Kidney tubule cell (primary cell): Measurements from ENCODE around the gene BGN.

Experiments
- DNase-seq: peaks from one replicate; pipeline ENCODE4 v3.0.0-alpha.2; 2018; ENCODE audit warnings: low spot score

Gene BGN

DNA sequence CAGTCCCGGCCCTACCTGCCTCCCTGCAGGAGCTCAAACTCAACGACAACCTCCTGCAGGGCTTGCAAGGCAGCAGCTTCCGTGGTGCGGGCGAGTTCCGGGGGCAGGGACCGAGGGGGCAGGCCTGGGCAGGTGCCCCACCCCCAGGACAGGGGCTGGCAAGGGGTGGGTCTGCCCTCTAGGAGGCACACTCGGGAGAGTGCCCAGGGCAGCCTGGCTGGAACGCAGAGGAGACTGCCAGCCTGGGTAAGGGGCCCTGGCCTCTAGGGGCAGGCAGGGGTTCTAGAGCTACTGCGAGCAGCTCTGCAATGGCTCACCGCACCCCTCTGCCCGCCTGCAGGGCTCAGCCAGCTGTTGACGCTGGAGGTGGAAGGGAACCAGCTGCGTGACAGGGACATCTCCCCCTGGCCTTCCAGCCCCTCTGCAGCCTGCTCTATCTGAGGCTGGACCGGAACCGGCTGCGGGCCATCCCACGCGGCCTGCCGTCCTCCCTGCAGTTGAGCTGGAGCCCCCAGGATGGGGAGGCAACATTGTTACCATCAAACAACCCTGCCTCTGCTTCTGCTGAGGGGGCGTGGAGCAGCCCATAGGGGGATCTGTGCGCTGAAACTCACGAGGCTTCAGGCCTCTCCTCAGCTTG lies 12.3 kb upstream of the BGN start:
- no peak for DNase-seq

GRCh38 chrX:153485396-153486080 lies 9.2 kb upstream of the BGN start:
- DNase-seq: no peak

GRCh38 chrX:153486171-153486570 lies 8.6 kb upstream of the BGN start:
- no peak for DNase-seq

DNA sequence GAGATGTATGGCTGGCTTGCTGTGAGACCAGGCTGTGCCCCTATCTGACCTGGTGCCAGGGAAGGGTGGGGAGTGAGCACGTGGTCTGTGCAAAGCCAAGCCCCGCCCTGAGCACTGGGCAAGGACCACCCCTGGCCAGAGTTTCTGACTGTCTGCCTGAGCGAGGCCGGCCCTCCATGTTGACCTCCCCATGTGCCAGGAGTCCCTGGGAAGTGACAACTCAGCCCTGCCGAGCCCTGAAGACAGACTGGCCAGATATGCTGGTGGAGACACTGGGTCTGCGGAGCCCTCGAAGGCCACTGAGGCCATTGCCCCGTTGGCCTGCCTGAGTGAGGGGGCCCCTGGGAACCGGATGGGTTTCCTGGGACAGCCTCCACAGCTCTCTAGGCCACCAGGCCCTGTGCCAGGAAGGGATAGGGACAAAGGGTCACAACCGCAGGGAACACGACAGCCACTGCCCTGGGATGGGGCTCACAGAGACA lies 7.1 kb upstream of the BGN start:
- no peak for DNase-seq

GRCh38 chrX:153488231-153488914 lies 6.4 kb upstream of the BGN start:
- DNase-seq: no peak

- no peak for DNase-seq
Observed at GRCh38 chrX:153490217-153490930, 4.4 kb upstream of the BGN start.

- no peak for DNase-seq
Observed at GRCh38 chrX:153491351-153491914, 3.3 kb upstream of the BGN start.

DNA sequence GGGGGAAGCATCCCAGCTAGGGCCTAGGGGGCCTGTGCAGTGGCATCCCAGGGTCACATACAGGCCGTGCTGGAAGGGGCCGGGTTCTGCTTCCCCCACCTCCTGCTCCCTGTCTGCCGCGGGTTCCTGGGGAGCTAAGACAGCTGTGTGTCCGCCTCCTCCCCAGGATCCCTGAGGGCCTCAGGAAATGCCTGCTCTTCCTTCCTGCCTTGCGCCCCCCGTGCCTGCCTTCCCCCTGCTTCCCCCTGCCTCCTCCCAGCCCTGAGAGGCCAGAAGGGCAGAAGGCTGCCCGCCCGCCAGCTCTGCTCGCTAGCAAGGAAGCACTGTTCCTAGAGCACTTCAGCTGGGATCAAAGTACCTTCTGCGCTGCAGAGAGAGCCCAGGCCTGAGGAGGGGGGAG lies 2.9 kb upstream of the BGN start:
- no peak for DNase-seq

DNA sequence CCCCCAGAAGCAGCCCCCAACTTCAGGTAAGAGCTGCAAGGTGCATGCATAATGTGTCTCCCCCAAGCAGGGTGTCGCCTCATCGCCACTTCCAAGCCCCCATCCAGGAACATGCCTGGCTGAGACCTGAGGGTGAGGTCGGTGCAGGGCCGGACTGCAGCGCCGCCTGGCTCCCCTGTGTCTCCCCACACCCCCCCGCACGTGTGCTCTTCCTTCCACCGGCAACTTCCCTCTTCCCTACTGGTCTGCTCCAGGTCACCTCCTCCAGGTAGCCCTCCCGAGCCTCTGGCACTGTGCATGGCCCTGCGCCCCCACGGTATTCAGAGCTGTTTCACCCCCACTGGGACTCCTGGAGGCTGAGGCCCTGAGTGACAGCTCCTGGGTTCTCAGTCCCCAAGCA lies 2.2 kb upstream of the BGN start:
- no peak for DNase-seq

DNA sequence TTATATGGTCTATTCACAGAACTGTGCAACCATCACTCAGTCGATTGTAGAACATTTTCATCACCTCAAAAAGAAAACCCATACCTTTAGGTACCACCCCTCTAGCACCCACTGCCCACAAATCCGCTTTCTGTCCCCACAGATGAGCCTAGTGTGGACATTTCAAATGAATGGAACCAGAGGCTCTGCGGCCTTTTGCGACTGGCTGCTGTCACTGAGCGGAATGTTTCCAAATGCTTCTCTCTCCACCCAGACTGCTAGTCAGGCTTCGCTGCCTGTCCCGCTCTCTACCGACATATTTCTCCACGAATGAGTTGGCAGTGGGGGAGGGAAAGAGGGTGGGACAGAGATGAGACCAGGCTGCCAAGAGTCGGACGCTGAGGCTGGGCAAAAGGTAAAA lies 1.7 kb upstream of the BGN start:
- no peak for DNase-seq

GRCh38 chrX:153494061-153494460 lies 719 bp upstream of the BGN start:
- DNase-seq: no peak

- DNase-seq: no peak
Observed at GRCh38 chrX:153495362-153495751, 577 bp downstream of the BGN start.

- no peak for DNase-seq
Observed at GRCh38 chrX:153495903-153496589, 1.3 kb downstream of the BGN start.

GRCh38 chrX:153496590-153496959 lies 1.8 kb downstream of the BGN start:
- no peak for DNase-seq

GRCh38 chrX:153498453-153498852 lies 3.7 kb downstream of the BGN start:
- no peak for DNase-seq

- no peak for DNase-seq
Observed at GRCh38 chrX:153499341-153499740, 4.6 kb downstream of the BGN start.

DNA sequence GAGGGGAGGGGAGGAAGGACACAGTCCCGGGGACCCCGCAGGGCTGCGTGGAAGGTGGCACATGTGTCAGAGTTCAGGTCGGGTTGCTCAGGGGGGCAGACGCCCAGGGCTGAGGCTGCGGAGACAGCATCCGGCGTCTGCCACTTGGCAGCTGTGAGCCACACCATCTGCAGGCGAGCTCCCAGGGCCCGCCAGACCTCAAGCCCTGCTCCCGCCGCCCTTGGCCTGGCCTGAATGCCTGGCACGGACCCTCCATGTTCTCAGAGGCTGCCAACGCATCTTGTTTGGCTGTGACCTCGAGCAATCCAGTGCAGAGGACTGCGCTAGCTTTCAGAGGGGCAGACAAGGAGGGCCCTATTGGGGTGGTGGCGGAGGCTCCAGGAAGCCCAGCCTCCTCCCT lies 5.1 kb downstream of the BGN start:
- no peak for DNase-seq

- no peak for DNase-seq
Observed at GRCh38 chrX:153500676-153501280, 6.0 kb downstream of the BGN start.

- no peak for DNase-seq
Observed at GRCh38 chrX:153501530-153501929, 6.8 kb downstream of the BGN start.

DNA sequence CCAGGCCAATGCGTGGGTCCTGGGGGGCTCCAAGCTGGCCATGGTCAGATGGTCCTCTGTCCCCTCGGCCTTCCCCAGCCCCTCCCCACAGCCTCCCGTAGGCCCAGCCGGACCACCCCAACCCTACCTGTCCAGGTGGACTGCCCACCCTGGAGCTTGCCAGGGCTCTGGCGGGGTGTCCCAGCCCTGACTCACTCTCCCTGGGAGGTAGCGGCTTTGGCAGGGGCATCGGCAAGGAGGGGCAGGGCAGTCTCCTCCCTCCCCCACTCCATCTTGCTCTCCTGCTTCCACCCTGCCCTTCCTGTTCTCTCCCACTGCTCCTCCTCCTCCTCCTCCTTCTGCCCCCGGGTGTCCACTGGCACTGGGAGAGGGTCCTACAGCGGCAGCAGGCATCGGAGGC lies 7.4 kb downstream of the BGN start:
- DNase-seq: no peak

GRCh38 chrX:153502796-153503195 lies 8.0 kb downstream of the BGN start:
- DNase-seq: no peak
